Astrocyte of the hippocampus (primary cell): ENCODE data around the gene KHNYN.
A peak's percentile ranks its signal among the peaks of the same experiment; 100 is the strongest.

Source experiments
- DNase-seq: peaks from one replicate; pipeline ENCODE4 v3.0.0; 2011; ENCODE audit warnings: low read depth, low spot score

The KHNYN gene

DNA sequence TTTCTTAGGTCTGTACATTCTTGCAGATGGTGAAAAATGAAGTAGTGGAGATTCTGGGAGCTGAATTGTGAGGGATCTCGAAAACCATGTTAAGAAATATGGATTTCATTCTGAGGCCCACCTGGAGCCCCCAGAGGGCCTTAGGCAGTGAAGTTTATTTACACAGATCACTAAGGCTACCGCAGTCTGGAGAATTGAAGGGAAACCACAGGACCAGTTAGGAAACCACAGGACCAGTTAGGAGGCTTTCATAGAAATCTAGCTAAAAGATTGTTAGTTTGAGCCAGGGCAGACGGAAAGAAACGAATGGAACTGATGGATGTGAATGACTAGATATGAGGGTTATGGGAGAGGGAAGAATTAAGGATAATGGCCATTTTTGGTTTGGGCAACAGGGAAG, 7.5 kb upstream of the KHNYN start:
- DNase-seq: no peak

DNA sequence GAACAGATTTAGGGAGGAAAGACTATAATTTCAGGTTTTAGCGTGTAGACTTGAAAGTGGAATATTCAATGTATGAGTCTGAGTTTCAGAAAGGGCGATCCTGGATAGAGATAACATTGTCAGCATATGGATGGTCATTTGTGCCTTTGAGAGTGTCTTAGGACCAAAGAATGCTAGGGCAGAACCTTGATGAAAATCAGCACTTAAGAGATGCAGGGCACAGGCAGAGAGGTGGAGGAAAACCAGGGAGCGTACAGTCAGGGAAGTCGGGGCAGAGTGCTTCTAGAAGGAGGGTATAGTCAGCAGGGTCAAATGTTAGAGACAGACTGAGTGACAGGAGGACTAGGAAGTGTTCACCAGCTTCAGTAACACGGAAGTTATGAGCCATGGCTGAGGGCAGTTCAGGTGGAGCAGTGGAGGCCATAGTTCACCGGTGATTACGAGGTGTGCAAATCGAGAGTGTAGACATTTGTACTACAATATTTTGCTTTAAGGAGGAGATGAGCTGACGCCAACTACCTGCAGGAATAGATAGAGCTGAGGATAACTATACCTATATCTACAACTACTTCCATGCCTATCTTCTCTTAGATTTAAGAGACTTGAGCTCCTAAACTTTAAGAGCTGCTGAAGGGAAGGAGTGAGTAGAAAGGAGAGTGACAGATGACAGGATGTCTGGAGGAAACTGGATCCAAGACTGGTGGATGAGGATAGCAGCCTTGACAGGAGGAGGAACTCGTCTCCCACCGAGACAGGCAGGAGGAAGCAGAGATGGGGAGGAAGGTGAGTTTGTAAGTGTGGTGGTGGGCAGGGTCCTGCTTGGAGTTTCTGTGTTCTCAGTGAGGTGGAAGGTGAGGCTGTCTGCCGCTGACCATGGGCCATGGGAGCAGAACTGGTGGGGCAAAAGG, 6.8 kb upstream of the KHNYN start:
- no peak for DNase-seq

DNA sequence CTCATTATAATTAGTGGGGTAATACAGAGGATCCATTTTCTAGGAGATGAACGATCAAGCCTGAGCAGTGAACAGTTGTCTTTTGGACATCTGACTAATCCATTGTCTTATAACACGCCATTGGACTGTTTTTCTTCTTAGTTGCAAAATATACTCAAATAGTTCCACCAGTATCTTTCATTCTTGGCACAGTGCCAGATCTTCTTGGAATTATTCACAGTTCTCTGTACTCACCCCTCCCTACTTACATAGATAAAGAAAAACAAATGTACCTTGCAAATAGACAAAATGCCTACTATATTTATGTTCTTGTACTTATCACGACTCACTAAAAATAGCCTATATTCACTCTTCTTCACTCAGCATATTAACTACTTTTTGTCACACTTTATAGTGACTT, 4.0 kb upstream of the KHNYN start:
- DNase-seq: peak; percentile 40

DNA sequence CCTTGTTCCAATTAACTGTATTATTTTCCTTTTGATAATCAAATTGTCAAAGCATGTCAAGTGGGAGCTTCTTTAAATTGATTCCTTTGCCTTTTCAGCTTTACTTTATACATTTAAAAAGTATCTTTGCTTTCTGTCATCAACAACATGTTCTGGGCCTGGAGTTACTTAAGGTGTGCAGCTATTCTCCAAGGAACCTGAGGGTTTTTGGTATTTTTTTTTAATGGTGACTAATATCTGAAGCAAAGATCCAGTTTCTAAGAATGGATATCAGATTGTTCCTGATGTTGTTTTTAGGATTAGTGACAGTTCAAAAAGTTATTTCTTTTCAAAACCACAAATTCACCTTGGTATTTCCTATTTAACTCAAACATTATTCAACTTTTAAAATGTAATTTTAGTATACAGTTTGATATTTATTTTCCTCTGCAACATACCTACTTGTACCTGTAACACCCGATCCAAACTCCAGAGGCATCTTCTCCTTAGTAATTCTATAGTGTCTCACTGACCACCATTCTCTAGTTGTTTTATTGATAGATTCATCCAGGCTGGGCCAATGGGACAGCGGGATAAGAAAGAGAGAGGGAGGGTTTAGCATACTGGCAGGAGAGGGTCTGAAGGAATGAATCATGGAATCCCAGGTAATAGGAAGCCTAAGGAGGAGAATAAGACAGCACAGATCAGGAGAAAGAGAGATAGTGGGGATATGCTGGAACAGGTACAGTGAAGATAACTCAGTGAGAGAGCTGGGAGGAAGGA, 3.4 kb upstream of the KHNYN start:
- no peak for DNase-seq

DNA sequence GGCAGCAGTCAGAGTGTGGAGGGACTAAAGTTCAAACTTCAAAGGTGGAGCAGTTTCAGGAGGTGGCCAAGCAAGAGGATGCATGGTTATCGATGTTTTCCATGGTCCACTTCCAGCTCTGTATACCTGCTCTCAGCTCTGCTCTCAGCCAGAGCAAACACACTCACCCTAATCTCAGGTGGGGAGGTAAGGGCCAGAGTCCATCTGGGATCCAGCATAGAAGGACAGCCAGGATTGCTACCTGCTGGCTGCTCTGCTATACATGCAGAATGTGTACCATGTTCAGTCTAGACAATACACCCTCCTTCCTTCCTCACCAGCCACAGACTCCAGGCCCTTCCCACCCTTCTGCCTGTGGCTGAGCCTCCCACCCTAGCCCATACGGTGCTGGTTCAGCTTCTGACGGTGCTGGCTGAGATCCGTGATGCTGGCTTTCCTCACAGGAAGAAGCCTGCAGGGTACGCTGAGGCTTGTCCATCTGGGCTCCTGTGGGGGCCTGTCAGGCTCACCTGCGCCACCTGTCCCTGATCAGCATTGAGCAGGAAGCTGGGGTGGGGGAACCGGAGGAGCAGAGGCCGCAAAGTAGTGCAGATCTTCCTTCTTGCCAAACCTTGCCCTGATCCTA, 2.7 kb upstream of the KHNYN start:
- no peak for DNase-seq

DNA sequence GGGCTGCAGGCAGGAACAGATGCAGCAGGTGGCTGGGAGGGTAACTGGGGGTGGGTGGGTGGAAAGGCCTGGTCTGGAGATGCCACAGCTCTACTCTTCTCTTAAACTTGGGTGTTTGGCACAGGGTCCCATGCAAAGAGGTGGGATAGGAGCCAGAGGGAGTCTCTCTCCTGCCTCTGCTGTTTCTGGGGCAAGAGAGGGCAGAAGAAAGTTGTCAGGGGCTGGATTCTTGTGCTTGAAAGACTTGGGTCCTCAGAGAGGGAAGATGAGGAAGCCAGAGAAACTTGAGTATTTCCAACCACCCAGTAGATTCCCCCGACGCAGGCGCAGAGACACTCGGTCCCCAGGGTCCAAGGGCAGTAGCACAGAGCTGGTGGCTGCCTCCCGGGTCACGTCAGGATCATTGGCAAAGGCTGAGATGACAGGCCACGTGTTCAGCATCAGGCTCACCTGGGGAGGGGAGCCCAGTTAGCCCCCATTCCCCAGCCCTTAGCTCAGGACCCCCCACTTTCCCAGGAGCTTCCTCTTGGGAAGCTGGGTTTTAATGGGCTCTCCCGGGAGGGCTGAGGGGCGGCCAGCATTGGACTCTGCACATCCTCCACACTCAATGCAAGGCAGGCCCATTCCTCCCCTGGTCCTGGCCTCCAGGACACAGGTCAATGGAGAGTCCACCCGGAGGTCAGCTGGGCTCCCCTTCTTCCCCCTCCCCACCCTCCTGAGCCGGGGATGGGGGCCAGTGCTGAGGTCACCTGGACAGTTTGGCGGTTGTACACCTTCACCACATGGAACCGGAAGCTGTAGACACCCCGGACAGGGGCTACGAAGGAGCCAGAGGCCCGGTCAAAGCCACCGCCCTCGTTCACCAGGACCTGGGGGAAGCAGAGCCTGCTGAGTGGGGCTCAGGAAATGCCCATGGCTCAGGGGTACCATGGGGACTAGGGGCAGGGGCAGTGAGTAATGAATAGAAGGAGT, 1.9 kb upstream of the KHNYN start:
- no peak for DNase-seq

DNA sequence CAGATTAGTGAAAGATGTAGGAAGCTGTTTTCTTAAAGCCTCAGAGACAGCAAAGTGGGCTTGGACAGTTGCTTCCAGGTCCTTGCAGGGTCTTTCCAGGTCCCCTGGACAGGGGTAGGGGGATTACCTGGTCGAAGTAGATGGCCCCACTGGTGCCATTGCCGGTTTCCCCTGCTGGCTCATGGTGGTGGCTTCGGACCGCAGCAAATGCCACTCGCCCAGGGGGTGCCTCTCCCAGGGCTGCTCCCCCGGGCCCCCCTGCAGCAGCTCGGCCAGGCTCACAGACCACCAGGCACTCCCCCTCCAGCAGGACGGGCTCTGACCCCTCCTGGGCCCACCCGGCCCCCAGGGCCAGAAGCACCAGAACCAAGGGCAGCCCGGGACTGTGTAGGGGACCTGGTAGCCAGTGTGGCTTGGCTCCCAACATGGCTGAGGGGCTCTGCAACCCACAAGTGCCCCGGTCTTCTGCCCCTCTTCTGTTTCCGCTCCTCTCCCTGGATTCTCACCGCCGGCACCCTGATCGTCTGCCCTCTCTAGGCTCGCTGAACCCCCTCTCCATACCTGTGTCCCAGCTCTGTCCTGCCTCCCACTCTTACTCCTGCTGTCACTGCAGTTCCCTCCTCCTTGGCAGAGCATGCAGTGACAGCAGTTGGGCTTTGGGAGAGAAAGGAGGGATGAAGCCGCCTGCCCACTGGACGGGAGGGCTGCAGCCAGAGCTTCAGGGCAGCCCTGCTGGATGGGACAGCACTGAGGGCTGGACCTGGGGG, 943 bp upstream of the KHNYN start:
- DNase-seq: no peak

DNA sequence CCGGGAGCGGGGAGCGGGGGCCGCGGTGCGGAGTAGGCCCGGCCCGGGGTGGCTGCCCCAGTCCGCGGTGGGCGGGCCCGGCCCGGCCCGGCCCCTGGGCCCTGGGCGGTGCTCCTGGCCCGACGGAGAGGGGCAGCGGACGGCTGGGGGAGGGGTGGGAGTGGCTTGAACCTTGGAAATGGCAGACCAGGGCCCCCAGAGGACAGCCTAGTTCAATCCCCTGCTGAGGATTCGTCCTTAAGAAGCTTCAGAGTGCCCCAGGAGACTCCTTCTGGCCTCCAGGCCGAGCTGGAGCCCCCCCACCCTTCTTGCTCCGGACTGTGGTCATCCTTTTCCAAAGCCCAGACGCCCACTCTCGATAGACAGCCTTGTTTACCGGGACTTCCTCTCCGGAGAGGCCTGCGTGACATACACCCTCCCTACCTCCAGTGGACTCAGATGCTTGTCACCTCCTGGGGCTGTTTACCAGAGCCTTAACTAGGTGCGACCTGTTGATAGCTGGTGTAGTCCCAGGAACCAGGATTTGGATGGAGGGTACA, 458 bp downstream of the KHNYN start:
- DNase-seq: peak; percentile 89

DNA sequence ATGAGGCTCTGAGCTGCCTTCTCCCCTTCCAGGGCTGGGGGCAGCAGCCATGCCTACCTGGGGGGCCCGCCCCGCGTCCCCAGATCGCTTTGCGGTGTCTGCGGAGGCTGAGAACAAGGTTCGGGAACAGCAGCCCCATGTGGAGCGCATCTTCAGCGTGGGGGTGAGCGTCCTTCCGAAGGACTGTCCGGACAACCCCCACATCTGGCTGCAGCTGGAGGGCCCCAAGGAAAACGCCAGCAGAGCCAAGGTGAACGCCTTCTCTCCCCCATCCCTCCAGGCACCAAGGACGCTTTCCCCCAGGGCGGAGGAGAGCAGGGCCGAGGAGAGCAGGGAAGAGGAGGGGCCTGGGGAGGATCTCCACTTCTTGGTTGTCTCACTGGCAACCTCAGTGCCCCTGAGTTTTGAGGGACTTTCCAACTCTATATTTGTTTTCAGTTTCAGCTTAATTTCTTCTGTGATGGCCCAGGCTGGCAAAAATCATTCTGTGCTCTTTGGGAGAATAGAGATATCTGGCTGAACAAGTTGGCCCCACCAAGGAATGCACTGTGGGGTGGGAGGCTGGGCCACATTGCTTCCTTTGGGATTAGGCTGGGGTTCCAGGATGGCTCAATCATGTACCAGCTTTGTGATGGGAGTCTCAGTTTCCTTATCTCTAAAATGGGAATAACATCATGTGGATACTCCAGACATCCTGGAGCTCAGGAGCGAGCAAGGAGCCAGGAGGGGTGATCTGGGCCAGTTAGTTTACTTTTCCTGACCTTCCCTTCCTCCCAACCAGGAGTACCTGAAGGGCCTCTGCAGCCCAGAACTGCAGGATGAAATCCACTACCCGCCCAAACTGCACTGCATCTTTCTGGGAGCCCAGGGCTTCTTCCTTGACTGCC, 1.2 kb downstream of the KHNYN start:
- peak; percentile 50 for DNase-seq

DNA sequence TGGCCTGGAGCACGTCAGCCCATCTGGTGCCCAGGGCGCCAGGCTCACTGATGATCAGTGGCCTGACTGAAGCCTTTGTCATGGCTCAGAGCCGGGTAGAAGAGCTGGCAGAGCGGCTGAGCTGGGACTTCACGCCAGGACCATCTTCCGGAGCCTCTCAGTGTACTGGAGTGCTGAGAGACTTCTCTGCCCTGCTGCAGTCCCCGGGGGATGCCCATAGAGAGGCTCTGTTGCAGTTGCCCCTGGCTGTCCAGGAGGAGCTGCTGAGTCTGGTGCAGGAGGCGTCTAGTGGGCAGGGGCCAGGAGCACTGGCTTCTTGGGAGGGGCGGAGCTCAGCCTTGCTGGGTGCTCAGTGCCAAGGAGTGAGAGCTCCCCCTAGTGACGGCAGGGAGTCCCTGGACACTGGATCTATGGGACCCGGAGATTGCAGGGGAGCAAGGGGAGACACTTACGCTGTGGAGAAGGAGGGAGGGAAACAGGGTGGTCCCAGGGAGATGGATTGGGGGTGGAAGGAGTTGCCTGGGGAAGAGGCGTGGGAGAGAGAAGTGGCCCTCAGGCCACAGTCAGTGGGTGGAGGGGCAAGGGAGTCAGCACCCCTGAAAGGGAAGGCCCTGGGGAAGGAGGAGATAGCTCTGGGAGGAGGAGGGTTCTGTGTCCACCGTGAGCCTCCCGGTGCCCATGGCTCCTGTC, 2.0 kb downstream of the KHNYN start:
- DNase-seq: peak; percentile 95

DNA sequence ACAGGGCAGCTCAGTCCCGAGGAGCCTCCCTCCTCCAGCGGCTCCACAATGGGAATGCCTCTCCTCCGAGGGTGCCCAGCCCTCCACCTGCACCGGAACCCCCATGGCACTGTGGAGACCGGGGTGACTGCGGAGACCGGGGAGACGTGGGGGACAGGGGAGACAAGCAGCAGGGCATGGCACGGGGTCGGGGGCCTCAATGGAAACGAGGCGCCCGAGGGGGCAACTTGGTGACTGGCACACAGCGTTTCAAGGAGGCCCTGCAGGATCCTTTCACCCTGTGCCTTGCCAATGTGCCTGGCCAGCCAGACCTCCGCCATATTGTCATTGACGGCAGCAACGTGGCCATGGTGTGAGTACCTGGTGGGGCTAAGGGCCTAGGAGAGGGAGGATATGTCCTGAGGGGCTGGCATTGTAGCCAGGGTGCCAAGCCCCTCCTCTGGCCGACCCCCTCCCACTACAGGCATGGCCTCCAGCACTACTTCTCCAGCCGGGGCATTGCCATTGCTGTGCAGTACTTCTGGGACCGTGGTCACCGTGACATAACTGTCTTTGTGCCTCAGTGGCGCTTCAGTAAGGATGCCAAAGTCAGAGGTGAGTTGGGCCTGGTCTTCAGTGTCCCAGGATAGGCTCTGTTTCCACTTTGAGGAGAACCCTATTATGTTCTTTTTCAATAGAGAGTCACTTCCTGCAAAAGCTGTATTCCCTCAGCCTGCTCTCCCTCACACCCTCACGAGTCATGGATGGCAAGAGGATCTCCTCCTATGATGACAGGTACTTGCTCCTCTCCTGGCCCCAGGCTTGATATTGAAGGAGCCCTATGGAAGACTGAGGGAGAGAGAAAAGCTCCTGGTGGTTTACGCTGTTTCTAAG, 2.7 kb downstream of the KHNYN start:
- no peak for DNase-seq

DNA sequence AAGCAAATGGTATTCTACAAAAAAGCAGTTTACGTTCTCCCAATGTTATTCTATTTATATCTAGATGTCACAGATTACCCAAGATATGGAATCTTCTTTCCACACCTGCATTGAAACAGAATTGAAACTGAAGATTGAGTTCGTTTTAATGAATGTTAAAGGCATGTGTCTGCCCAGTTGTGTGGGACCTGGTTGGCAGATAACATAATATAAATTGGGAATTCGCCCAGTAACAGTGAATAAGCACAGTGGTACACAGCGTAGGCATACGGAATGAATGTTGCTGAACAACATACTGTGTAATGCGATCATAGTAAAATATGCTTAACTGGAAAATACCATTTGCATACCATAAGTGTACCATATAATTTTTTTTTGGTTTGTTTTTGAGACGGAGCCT, 4.3 kb downstream of the KHNYN start:
- no peak for DNase-seq

DNA sequence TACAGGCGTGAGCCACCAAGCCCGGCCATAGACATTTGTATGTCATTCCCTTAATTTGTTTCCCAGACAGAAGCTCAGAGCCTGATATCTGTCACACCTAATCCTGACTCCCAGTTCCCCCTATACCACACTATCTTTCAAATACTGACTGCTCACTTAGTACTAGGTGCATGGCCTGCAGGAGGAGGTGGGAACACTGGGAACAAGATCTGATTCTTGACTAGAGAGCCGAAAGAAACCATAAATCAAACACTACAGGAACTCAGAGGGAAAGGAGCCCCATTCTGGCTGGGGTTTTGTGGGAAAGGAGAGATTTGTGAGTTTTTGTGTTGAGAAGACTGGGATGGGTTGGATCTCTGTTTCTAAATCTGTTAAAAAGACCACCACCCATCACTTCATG, 4.9 kb downstream of the KHNYN start:
- no peak for DNase-seq

DNA sequence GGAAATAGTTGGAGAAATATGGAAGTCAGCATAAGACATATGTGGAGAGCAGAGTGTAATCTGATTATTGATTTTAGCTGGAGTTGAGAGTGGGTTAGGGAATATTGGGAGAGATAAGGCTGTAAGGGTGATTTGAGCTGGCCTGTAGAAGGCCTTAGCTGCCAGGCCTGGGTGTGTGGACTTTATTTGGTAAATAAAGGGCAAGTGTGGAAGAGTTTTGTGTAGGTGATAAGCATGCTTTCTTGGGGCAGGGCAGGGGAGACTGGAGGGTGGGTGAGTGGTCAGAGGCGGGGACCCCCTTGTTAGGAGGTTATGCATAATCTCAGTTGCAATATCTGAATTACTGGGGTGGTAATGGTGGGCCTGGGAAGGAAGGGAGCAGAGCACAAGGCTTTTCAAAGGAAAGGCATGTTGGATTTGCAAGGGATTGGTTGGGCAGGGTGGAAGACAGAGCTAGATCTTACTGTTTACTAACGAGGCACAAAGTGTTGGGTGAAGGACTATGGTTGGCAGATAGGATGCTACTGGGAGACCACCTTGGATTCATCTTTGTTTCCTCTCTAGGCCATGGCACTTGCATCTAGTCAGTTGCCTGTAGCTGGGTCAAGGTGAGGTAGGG, 5.5 kb downstream of the KHNYN start:
- no peak for DNase-seq

DNA sequence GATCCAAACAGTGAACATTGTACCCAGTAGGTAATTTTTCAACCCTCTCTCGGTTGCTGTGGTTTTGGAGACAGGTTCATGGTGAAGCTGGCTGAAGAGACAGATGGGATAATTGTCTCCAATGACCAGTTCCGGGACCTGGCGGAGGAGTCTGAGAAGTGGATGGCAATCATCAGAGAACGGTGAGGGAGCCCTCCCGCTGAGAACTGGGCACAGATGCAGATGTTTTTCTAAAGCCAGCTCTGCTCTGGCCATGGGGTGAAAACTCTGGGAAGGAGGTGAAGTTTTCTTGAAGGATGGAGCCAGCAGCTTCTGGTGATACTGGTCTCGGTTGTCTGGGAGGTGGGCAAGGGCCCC, 6.2 kb downstream of the KHNYN start:
- DNase-seq: no peak

DNA sequence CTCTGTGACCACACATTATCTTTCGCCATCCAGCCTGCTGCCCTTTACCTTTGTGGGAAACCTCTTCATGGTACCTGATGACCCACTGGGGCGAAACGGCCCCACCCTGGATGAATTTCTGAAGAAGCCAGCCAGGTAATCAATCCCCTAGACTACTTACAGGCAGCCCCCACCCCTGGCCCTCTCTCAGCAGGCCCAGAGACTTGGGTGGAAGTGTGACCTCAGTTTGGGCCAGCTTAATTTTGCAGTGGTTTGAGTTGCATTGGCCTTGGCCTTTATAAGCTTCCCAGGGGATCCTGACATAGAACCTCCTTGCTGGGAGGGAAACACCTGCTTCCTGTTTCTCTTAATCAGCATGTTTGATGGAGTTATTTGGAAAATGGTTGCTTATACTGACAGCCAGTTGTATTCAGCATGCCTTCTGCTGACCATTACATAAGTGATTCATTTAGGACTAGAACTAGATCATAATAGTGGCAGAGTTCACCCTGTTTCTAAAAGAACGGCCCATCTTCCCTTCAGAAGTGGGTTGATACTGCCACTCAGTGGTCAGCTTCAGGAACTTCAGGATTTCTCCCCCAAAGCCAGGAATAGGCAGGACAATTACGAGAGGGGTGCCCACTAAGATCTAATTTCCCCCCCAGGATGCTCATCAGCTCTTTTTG, 6.7 kb downstream of the KHNYN start:
- peak; percentile 78 for DNase-seq
